Measurements from ENCODE around the gene PON1.

PON1 gene

DNA sequence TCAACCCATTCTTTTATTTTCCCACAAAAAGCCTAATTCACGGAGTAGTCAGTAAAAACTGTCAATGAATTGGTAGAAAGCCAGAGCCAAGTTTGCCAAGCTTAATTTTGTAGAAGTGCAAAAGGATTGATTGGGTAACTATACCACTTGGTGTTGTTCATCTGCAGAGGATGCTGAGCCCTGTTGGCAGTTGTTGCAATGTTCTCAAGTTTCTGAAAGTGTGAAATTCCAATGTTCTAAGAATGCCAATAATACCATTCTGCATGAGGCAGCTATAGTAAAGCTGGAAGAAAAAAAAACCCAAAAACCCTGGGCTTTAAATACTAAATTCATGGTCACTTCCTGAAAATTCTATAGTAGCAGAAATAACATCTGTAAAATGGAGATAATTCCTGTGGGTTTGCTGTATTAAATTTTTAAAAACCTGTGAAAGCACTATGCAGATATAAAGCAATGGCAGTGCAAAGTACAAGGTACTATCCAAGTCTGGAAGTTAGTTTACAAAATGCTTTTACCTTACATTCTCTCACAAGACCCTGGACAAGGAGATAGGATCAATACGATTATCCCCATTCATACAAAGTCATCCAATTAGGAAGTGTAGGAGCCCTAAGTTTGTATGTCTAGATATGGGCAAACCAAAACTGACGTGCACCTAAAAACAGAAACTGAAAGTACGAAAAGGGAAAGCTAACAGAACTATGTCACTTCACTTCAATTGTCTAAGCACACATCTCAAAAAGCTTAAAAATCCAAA lies 6.0 kb upstream of the PON1 start:
- DNase-seq (ENCODE audit: low read depth in 1 of 2, low spot score in 1 of 2) = peak in 1 of 2 experiments; percentile 6
- in situ Hi-C loops (cut with HindIII; ENCODE audit: low pct_unique_long_range_greater_than_20kb, low sequenced_read_pairs) = no loop called here
- TF ChIP-seq JUND (IDR thresholded peaks at IDR 0.05; ENCODE audit: low read depth) = no peak

GRCh38 chr7:95327356-95327755 lies 3.0 kb upstream of the PON1 start:
- in situ Hi-C loops (cut with HindIII; ENCODE audit: low pct_unique_long_range_greater_than_20kb, low sequenced_read_pairs) = no loop called here
- no peak for DNase-seq (ENCODE audit: low read depth in 1 of 2, low spot score in 1 of 2)
- TF ChIP-seq JUND (IDR thresholded peaks at IDR 0.05; ENCODE audit: low read depth) = no peak

- no peak for DNase-seq (ENCODE audit: low read depth in 1 of 2, low spot score in 1 of 2)
- no peak for TF ChIP-seq JUND (IDR thresholded peaks at IDR 0.05; ENCODE audit: low read depth)
- in situ Hi-C loops (cut with HindIII; ENCODE audit: low pct_unique_long_range_greater_than_20kb, low sequenced_read_pairs) = no loop called here
These were observed 762 bp downstream of the PON1 start for GRCh38 chr7:95323410-95324129.

DNA sequence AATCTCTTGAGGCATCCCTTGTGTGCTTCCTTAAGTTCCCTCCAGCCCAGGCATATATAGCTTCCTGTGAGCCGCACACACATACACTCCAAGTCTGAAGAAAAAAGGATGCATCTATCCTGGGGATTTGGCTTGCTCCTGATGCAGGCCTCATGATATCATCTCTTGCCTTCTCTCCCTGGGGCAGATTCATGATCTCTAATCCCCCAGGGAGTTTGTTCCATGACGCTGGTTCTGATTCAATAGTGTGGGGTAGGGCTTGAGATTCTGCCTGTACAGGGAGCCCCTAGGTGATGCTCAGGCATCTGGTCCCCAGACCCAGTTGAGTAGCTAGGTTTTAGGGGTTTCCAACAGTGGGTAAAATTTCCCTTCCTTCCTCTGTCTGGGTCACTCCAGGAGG lies 1.5 kb downstream of the PON1 start:
- TF ChIP-seq JUND (IDR thresholded peaks at IDR 0.05; ENCODE audit: low read depth) = no peak
- in situ Hi-C loops (cut with HindIII; ENCODE audit: low pct_unique_long_range_greater_than_20kb, low sequenced_read_pairs) = no loop called here
- DNase-seq (ENCODE audit: low read depth in 1 of 2, low spot score in 1 of 2) = no peak

DNA sequence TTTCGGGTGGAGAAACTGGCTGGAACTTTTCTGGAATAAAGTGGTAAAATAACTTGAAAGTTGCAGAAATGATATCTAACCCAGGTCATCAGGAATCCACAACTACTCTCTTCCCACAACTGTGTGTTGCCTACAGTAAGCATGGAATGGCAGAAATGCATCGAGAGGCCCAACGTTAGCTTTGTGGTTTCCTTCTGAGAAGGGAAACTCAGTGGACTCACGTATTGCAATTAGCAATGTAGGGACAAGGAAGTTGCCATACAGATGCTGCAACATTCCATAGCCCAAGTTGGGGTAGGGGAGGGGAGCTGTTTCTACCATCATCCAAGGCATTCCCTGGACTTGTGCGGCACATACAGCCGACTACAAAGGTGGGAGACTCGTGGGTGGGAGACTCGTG lies 1.9 kb downstream of the PON1 start:
- TF ChIP-seq JUND (IDR thresholded peaks at IDR 0.05; ENCODE audit: low read depth) = no peak
- in situ Hi-C loops (cut with HindIII; ENCODE audit: low pct_unique_long_range_greater_than_20kb, low sequenced_read_pairs) = no loop called here
- DNase-seq (ENCODE audit: low read depth in 1 of 2, low spot score in 1 of 2) = no peak

DNA sequence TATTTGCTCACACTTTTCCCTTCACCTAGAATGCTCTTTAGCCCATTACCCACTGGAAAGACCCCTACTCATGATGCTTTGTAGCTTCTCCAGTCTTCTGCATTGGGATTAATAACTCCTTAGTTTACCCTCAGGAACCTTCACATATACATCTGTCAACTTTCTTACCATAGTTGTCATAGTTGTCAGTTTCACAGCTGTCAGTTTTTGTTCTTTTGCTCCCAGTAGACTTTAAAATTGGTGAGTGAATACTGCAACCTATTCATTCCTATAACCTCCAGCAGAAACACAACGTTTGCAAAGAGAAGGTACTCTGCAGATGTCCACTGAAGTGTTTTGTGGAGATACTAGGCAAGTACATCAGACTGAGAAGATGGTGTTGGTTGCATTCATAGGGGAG lies 2.6 kb downstream of the PON1 start:
- DNase-seq (ENCODE audit: low read depth in 1 of 2, low spot score in 1 of 2) = no peak
- no peak for TF ChIP-seq JUND (IDR thresholded peaks at IDR 0.05; ENCODE audit: low read depth)
- in situ Hi-C loops (cut with HindIII; ENCODE audit: low pct_unique_long_range_greater_than_20kb, low sequenced_read_pairs) = no loop called here

DNA sequence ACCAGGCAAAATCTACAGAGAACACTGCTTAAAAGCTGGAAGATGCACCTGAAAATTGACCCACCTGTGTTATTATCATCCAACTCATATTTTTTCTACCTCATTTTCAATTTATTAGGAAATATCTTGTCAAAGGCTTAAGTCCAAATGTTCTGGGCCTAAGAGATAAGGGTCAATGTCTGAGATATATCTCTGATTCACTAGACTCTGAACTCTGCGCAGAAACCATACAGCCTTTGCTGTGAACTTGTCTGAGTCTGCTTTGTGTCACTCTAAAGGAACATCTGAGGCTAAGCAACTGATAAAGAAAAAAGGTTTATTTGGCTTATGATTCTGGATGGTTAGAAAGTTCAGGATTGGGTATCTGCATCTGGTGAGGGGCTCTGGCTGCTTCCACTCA lies 3.7 kb downstream of the PON1 start:
- in situ Hi-C loops (cut with HindIII; ENCODE audit: low pct_unique_long_range_greater_than_20kb, low sequenced_read_pairs) = no loop called here
- no peak for TF ChIP-seq JUND (IDR thresholded peaks at IDR 0.05; ENCODE audit: low read depth)
- no peak for DNase-seq (ENCODE audit: low read depth in 1 of 2, low spot score in 1 of 2)

GRCh38 chr7:95319570-95319969 lies 4.8 kb downstream of the PON1 start:
- no peak for TF ChIP-seq JUND (IDR thresholded peaks at IDR 0.05; ENCODE audit: low read depth)
- in situ Hi-C loops (cut with HindIII; ENCODE audit: low pct_unique_long_range_greater_than_20kb, low sequenced_read_pairs) = no loop called here
- DNase-seq (ENCODE audit: low read depth in 1 of 2, low spot score in 1 of 2) = no peak

- in situ Hi-C loops (cut with HindIII; ENCODE audit: low pct_unique_long_range_greater_than_20kb, low sequenced_read_pairs) = no loop called here
- TF ChIP-seq JUND (IDR thresholded peaks at IDR 0.05; ENCODE audit: low read depth) = no peak
These were observed 5.7 kb downstream of the PON1 start for GRCh38 chr7:95318501-95319100.

GRCh38 chr7:95317966-95318365 lies 6.4 kb downstream of the PON1 start:
- TF ChIP-seq JUND (IDR thresholded peaks at IDR 0.05; ENCODE audit: low read depth) = no peak
- DNase-seq (ENCODE audit: low read depth in 1 of 2, low spot score in 1 of 2) = no peak
- in situ Hi-C loops (cut with HindIII; ENCODE audit: low pct_unique_long_range_greater_than_20kb, low sequenced_read_pairs) = no loop called here

More at GRCh38 chr7:95318501-95319100, 5.7 kb downstream of the PON1 start:
- no peak for DNase-seq (ENCODE audit: low read depth in 1 of 2, low spot score in 1 of 2)

GRCh38 chr7:95317546-95317945 lies 6.8 kb downstream of the PON1 start:
- in situ Hi-C loops (cut with HindIII; ENCODE audit: low pct_unique_long_range_greater_than_20kb, low sequenced_read_pairs) = no loop called here
- no peak for DNase-seq (ENCODE audit: low read depth in 1 of 2, low spot score in 1 of 2)
- no peak for TF ChIP-seq JUND (IDR thresholded peaks at IDR 0.05; ENCODE audit: low read depth)

DNA sequence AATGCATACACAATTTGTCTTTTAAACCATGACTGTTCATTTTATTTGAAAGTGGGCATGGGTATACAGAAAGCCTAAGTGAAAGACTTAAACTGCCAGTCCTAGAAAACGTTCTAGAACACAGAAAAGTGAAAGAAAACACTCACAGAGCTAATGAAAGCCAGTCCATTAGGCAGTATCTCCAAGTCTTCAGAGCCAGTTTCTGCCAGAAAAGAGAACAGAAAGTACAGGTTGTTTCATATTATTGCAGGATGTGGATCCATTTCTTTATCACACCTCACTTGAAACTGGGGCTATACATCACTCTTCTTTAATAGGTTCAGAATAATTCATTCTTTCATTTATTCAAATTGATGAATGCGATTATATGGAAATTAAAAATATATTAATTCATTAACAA lies 7.7 kb downstream of the PON1 start:
- no peak for DNase-seq (ENCODE audit: low read depth in 1 of 2, low spot score in 1 of 2)
- in situ Hi-C loops (cut with HindIII; ENCODE audit: low pct_unique_long_range_greater_than_20kb, low sequenced_read_pairs) = no loop called here
- no peak for TF ChIP-seq JUND (IDR thresholded peaks at IDR 0.05; ENCODE audit: low read depth)

GRCh38 chr7:95312561-95312960 lies 11.8 kb downstream of the PON1 start:
- in situ Hi-C loops (cut with HindIII; ENCODE audit: low pct_unique_long_range_greater_than_20kb, low sequenced_read_pairs) = no loop called here
- no peak for TF ChIP-seq JUND (IDR thresholded peaks at IDR 0.05; ENCODE audit: low read depth)
- no peak for DNase-seq (ENCODE audit: low read depth in 1 of 2, low spot score in 1 of 2)
